ENCODE results near the gene APP.
"Not testable (repeated sequence)": the region's sequence is repeated elsewhere in the genome, so short reads cannot be mapped to it uniquely, and the experiment has no call there.

APP gene

DNA sequence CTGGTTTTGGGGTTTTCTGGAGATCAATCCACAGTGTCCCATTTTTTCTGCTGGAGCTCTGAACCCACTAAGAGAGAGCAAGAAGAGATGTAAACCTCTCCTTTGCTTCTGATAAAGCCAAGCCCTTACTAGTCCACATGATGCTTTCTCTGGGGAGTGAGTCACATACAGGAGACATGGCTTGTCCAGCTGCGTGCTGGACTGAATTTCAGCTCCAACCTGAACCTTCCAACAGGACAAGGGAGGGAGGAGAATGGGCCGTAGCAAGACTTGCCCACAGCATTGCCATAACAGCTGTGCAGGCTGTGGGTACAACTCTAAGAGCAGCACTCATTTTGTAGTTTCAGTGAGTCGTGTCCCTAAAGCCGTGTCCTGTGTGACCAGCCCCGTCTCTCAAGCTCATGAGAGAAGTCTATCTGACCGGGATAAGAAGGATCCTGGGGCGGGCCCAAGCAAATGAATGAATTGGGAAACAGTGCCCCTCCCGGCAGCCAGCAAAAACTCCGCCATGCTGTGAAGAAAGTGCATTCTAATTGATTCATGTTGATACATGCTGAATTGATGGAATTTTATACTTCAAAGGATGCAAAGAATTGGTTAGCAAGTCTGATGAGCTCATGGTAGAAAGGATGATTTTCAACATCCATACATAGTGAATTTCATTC, 240.6 kb downstream of the APP start:
- DNase-seq = no peak

DNA sequence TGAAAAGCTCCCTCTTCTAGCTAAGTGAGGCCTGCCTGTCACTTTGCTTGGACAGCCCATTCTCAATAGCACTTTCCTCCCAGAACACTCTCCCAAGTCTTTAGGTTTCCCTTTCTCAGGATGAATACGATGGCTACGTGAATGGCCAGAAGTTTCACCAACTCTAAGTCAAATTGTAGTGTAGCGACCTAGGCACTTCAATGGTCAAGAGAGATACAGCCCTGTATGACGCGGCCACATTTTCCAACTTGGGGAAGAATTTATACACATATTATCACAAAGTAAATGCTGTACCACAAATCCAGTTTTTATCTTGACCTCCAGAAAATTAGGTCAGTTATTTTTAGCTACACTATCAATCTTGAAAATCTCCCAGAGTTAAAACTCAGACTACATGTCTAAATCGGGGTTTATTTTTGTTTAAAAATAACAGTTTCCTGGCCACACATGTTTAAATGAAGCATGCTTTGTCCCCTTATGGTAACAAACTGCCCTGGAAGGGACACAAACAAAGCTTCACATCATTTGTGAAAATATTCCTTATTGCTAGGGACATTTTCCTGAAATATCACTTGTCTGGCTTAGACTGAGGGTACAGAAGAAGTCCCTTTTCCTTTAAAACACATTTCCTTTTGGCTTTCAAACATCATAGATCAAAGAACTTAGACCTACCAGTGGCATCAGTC, 243.2 kb downstream of the APP start:
- no peak for DNase-seq

DNA sequence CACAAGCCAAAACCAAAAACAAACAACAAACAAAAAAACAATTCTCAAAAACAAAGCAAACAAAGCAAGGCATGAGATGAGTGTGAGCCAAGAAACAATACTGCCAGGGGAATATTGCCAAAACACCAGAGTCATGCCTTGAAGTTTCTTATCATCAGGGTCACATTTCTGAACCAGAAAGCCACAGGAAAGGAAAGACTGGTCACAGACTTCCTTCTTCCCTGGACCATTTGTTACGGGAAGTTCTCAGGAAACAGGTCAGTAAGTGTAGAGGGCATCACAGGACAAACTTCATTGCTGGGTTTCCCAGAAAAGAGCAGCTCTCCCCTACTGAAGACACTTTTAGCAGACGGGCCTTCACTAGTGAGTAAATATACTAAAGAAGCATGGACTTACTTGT, 244.6 kb downstream of the APP start:
- no peak for DNase-seq

DNA sequence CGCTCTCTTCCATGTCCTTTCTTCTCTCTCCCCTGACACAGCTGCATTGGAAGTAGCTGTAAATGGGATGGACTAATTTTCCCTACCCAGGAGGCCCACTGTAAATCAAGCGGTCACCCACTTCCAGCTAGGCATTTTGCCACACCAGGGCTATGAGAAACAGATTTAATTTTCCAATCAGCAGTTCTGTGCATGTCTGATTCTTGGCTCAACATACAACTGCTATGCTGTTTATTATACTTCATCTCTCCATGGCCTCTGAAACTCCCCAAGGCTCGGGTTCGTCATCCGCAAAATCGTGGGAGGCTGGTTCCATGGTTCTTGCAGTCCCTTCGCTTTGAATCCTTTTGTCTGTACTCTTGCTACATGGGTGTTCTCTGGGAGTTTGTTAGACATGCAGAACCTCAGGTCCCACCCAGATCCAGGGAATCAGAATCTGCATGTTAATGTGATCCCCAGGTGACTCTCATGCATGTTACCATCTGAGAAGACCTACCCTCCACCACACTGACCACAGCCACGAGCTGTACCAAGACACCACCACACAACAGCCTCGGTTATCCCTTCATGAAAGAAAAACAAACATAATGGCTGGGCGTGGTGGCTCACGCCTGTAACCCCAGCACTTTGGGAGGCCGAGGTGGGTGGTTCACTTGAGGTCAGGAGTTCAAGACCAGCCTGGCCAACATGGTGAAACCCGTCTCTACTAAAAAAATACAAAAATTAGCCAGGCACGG, 245.3 kb downstream of the APP start:
- DNase-seq = no peak

DNA sequence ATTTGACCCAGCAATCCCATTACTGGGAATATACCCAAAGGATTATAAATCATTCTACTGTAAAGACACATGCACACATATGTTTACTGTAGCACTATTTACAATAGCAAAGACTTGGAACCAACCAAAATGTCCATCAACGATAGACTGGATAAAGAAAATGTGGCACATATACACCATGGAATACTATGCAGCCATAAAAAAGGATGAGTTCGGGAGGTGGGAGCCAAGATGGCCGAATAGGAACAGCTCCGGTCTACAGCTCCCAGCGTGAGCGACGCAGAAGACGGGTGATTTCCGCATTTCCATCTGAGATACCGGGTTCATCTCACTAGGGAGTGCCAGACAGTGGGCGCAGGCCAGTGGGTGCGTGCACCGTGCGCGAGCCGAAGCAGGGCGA, 252.4 kb downstream of the APP start:
- not testable (repeated sequence) for DNase-seq

DNA sequence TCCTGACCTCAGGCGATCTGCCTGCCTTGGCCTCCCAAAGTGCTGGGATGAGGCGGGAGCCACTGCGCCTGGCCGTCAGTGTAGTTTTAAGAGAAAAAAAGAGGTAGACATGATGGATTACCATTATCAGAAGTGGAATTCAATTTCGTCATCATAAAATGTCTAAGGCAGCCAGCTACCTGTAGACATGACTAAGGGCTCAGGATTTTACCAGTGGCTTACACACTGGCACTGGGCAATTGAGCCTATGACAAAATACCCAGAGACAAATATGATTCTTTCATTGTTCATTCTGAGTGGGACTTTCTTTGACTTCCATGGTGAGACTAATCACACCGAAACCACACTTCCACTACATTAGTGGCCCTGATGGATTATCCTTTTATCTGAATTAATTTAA, 254.3 kb downstream of the APP start:
- DNase-seq = no peak

DNA sequence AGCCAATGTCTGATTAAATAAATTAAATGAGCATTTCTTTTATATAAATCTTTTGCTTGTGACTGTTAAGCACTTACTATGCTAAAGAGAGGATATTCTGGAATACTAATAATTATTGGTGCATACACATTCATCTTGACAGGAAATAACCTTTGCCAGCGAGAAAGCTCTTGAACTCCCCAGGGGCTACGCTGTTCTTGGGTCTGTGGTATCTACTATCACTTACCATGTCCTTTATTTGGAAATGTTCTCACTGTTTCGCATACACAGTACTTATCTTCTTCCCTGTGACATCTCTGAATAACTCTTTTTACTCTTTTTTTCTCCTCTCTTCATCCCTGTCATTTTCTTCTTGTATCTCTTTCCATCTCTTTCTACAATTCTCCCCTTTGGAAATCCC, 257.1 kb downstream of the APP start:
- DNase-seq = no peak

DNA sequence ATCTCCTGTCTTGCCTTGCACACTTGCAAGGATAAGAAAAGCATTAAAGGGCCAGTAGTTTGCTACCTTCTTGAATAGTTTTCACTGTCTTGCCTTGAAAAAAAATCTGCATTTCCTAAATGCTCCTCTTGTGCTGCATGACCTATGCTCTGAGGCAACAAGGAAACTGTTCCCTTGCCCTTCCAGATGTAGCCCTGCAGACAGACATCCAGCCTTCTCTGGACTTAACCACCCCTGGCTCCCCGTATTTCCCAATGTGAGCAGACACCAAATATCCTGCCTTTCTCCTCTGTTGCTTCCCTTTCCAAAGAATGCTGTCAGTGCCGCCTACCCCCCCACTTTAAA, 258.2 kb downstream of the APP start:
- no peak for DNase-seq

DNA sequence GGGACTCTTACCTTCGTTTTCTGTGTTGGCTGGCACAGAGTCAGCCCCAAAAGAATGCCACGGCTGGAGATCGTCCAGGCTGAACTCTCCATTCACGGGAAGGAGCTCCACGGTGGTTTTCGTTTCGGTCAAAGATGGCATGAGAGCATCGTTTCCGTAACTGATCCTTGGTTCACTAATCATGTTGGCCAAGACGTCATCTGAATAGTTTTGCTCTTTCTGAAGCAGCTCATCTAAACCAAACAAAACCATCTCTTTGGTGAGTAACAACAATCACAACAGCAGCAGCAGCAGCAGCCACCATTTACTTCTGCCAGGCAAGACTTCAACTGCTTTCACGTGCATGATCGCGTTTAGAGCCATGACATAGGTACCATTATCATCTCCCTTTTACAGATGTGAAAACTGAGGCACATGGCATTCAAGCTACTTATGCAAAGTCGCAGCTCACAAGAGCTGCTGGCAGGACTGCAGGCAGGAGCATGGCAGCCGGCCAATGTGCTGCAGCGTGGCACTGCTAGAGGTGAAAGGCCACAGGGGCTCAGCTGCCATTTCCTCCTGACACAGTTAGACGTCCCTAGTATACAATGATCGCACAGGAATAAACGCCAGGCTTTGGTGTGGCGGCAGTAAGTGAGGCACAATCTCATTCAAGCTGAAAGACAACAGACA, 258.7 kb downstream of the APP start:
- DNase-seq = no peak

DNA sequence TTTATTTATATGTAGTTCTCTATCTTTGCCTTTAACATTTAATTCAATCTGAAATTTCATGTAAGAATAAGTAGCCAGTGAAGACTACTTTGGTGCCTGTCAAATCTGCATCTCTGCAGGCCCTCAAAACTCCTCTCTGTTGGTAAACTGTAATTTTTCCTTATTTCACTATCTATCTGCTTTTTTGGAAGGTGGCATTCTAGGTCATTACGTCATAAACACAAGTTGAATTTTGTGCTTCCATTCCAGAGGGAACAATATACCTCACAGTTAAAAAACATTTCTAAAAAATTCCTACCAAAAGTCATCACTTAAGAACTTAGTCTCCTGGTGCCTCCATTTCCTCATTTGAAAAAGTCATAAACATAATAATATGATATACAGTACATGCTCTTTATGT, 259.8 kb downstream of the APP start:
- DNase-seq = no peak

DNA sequence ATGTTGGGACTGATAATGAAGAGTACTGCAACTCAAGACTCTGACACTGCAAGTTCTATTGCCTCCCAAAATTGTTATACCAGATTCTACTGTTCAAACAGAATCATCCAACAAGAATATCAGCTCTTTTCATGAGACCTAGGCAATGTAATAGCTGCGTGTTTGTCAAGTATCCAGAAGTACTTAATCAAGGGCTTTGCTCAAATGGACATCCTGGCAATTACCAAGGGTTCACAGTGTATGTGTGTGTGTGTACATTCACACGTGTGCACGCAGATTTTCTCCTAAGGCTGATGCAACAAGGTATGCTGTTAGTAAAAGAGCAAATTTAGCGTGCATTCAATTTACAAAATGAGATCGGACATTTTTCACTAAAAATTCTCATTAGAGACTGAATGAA, 261.2 kb downstream of the APP start:
- no peak for DNase-seq

DNA sequence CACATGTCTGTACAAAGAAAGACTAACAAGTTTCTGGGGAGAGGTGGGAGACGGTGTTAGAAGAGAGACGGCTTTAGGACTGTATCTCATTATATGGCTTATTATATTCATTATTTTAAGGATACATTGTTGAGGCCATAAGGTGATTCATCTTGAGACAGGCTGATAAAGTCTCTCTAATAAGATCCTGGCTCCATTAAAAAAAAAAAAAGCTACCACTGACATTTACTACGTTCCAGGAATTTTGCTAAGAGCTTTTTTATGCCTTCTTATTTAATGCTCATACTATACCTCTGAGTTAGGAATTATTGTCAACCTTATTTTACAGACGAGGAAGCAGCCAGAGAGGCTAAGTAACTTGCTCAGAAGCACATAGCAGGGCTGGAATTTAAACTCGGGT, 262.1 kb downstream of the APP start:
- DNase-seq = no peak

DNA sequence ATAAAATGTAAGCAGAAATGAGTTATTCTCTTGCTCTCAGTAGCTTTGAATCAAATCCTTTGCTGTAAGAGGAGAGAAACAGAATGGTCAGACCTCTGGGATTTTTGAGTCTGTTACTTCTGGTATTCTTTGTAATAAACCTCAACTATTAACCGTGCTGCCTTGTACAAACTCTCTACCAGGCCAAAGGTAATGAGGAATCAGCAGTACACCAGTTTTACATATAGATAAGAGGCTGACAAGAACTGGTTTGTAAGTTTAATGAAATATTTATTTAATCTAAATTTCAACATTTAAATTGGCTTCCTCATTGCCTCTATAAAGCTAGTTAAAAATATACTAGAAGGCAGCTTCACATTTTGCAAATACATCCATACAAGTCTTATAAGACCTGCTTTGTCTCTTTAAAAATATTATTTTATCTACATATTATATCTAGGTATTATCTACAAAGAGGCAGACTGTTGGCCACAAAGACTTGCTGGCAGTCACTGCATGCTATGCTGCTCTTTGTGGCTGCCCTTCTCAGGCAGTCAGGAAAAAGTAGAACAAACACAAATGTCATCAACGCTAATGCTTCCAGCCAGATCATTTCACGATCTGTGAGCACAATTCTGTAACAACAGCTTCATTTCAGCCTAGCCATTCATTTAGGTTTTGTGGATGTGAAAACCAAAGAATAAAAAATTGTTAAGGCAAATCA, 262.8 kb downstream of the APP start:
- DNase-seq = no peak

DNA sequence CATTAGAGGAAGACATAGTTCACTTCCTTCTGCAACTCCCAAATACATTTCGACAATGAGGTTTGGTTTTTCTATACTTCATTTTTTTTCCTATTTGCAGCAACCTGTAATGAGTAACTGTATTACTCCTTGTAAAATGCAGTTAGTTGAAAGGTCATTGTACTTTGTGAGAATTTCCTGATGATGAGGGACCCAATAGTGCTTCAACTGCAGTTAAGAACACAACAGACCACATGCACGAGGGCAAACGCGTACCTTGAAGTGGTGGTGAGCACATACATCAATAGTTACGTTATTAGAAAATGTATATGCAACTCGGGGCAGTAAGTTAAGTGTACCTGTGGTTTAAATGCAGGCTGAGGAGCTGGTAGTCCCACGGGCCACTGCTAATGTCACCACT, 264.0 kb downstream of the APP start:
- DNase-seq = no peak

DNA sequence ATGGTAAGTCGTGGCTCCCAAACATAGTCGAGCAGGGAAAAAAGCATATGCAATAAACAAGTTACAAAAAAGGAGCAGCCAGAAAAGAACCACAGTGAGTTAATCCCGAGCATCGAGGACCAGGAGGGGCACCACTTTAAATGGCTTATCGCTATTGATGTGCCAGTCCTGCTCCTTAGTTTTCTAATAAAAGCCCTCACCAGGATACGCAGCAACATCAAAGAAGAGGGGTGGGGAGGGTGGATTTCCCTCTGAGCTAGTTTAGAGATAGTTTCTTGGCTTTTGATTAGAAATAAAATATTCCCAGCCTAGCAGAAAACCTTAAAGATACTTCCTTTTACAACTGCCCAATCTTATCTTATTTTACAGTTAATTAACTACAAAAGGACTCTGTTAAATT, 265.4 kb downstream of the APP start:
- DNase-seq = no peak

DNA sequence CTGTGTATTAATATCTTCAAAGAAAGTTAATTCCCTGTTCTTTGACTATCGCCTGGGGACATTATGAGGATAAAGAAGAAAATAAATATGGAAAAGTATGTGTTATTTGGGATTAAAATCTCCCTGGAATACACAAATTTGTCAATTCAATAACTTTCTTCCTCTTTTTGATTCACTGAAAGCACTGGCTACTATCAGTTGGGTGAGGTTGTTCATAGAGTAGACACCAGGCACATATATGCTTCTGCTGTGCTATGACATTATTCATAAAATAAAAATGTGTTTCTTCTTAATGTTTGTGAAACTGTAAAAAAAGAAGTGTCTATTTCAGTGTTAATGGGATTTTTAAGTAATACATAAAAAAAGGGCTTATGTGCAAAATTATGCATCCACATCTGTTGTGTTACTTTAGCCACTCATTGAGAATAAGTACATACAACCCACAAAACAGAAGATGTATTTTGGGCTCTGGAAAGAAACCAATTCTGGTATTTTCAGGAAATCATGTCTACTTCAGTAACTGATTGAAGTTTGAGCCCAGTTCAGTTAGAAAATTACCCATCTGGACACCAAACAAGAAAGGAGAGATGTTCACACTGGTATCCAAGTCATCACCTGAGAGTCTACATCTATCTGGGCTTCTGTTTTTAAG, 266.4 kb downstream of the APP start:
- no peak for DNase-seq

DNA sequence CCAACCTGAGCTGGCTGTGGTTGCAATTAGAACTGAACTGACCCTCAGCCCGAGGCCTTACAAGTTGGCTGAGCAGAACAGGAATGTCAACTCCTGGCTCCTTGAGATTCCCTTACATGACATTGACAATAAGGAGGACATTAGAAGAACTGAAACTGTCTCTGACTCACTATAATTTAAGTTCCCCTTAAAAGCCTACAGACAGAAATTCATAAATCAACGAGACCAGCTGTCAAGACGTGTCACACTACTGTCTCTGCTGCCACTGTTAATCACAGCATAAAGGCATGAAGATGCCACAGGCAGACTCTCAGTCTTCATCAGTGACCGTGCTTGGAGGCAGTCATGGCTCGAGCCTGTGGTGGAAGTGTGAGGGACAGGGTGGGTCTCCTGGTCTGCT, 267.0 kb downstream of the APP start:
- no peak for DNase-seq

DNA sequence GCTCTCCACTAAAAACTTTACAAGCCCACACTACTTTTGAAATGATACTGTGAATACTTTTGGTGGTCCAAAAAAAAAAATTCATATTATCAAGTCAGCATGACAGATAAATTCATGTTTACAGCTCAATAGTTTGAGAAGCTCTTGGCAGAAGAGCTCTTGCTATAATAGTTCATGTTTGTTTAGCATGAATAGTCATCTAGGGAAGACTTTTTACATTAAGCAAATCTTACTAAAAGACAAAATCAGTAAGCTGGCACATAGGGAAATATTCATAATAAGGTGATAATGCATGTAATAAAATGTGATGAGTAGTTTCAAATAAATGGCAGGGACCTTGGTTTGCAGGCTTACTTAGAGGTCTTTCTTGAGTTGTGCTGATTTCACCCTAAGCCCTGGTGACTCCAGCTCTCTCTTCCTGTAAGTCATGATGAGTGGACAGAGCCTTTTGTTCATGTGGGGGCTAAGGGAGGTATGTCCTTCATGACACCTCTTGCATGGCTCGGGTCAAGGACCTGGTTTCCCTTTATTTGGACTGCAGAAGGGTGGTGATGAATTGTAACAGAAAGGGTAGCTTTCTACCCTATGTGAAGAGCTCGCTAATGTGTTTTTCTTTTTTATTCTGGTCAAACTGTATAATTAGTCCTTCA, 269.1 kb downstream of the APP start:
- DNase-seq = no peak

DNA sequence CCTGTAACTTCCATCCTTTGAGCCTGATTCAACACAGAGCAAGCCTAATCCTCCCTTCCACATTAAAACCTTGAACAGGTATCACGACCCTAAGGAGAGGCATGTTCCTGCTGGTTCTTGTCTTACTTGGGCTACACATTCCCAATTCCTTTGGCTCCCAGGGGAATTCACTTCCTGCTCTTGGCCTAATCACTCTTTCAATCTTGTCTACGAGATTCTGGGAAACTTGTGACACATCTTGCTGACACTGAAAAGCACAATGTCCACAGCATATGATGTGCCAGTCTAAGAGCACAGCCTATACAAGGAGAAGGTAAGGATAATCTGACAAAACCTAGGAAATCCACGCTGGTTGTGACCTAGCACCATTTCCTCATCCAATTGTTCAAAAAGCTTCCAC, 271.9 kb downstream of the APP start:
- no peak for DNase-seq

DNA sequence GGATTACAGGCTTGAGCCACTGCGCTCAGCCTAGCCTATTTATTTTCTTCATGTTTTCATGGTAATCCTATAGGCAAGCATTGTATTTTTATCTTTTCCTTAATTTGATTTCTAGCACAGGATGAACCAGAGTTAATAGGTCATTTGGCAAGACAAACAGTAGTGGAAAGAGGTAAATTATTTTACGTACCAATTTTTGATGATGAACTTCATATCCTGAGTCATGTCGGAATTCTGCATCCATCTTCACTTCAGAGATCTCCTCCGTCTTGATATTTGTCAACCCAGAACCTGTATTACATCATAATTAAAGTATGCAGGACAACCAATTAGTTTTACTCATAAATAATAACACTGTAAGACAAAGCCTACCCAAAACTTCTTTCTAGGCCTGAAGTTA, 273.2 kb downstream of the APP start:
- DNase-seq = no peak

DNA sequence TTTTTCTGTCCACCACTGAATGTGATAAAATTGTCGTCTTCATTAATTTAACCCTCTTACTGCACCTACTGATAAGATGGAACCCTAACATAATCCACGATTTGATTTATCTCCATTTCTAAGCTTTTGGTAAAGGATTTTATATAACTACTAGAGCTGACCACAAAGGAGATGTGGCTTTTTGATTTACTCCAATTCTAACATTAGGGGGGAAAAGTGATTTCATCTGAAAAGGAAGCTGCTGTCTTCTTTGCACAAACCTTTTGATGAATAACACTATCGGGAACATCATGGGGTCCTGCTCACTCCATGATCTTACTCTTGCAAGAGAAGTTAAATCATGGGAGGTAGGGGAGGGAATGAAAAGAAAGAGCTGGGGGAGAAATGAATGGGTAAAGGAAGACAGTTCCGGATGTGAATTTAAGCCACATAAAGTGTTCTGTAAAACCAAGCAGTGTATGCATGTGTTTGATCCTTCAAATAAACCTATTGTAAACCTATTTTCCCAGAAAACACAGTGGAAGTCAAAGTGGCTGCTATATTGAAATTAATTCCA, 274.0 kb downstream of the APP start:
- DNase-seq = no peak
